GM23248 (cell line): Measurements from ENCODE around the gene TVP23C. TPM values are rescaled to one million over a fixed set of nuclear protein-coding genes. Genes with fewer than 3 reads are reported as not detected.

Experiments
- DNase-seq: peaks from one replicate; pipeline ENCODE4 v3.0.0-alpha.2; 2015
- H2AFZ ChIP-seq: fragments of 200-600 bp; sonication (generic); 2 replicates; pipeline ENCODE4 v1.6.1; 2016; ENCODE audit warnings: antibody characterized with exemption
- H3F3A ChIP-seq: fragments of 200-600 bp; sonication (generic); 2 replicates; pipeline ENCODE4 v1.6.1; 2016; ENCODE audit warnings: mild to moderate bottlenecking, antibody characterized with exemption, mixed run types; ENCODE audit not compliant: insufficient read depth
- H3K27ac ChIP-seq: fragments of 200-600 bp; sonication (generic); 2 replicates; pipeline ENCODE4 v1.5.1; 2016; ENCODE audit warnings: mild to moderate bottlenecking
- H3K27me3 ChIP-seq: fragments of 200-600 bp; sonication (generic); replicated peaks from 2 replicates; pipeline ENCODE4 v1.6.1; 2016; ENCODE audit warnings: mild to moderate bottlenecking; ENCODE audit not compliant: insufficient read depth
- H3K36me3 ChIP-seq: fragments of 200-600 bp; sonication (generic); 2 replicates; pipeline ENCODE4 v1.6.1; 2016; ENCODE audit warnings: low read depth, mild to moderate bottlenecking
- H3K4me1 ChIP-seq: fragments of 200-600 bp; sonication (generic); 2 replicates; pipeline ENCODE4 v1.6.1; 2016; ENCODE audit warnings: mild to moderate bottlenecking; ENCODE audit not compliant: insufficient read depth
- H3K4me2 ChIP-seq: fragments of 200-600 bp; sonication (generic); one replicate; pipeline ENCODE4 v1.6.1; 2016; ENCODE audit warnings: mild to moderate bottlenecking; ENCODE audit not compliant: unreplicated experiment
- H3K4me3 ChIP-seq: fragments of 200-600 bp; sonication (generic); 2 replicates; pipeline ENCODE4 v1.5.1; 2016; ENCODE audit warnings: mild to moderate bottlenecking
- H3K79me2 ChIP-seq: fragments of 200-600 bp; sonication (generic); 2 replicates; pipeline ENCODE4 v1.6.1; 2016; ENCODE audit warnings: mild to moderate bottlenecking; ENCODE audit not compliant: insufficient read depth
- H3K9ac ChIP-seq: fragments of 200-600 bp; sonication (generic); 2 replicates; pipeline ENCODE4 v1.6.1; 2016; ENCODE audit warnings: mild to moderate bottlenecking
- H3K9me2 ChIP-seq: fragments of 200-600 bp; sonication (generic); 2 replicates; pipeline ENCODE4 v1.6.1; 2016; ENCODE audit warnings: mixed run types, mild to moderate bottlenecking, moderate library complexity; ENCODE audit not compliant: insufficient read depth
- H3K9me3 ChIP-seq: fragments of 200-600 bp; sonication (generic); one replicate; pipeline ENCODE4 v1.6.1; 2017; ENCODE audit warnings: low read depth
- H4K20me1 ChIP-seq: fragments of 200-600 bp; sonication (generic); 2 replicates; pipeline ENCODE4 v1.6.0; 2016; ENCODE audit not compliant: insufficient read depth
- EZH2 ChIP-seq: fragments of 200-600 bp; sonication (generic); IDR thresholded peaks from 2 replicates; pipeline ENCODE4 v1.6.1; 2018; ENCODE audit warnings: antibody characterized with exemption, mild to moderate bottlenecking; ENCODE audit not compliant: insufficient read depth, poor library complexity, severe bottlenecking
- EZH2phosphoT487 ChIP-seq: fragments of 200-600 bp; sonication (generic); IDR thresholded peaks from 2 replicates; pipeline ENCODE4 v1.6.1; 2018; ENCODE audit warnings: antibody characterized with exemption, moderate library complexity, mild to moderate bottlenecking, low read depth; ENCODE audit not compliant: insufficient read depth
- WGBS, 2 experiments: methylation state at CpG; one replicate each; pipeline ENCODE4 v1.1.6; 2015 to 2017; ENCODE audit warnings: low lambda C conversion rate in 2 of 2, low coverage in 1 of 2; ENCODE audit errors: missing lambda C conversion rate in 2 of 2; 5-methylcytosine and 5-hydroxymethylcytosine counted together
- in situ Hi-C: fragments of 300-500 bp; cut with MboI; formaldehyde crosslinking; loops from 2 replicates; pipeline ENCODE4 v1.15.0; 2020
- polyA plus RNA-seq: library from polyadenylated mRNA; unstranded; fragments of >200 nt; fragmentation: Nextera tagmentation; extraction: Ambion mirVana; gene quantifications from 2 replicates; pipeline ENCODE4 v1.2.1, GENCODE V29; 2016
- total RNA-seq: library from RNA; depleted of rRNA; stranded (reverse); fragments of >200 nt; shearing (Covaris generic); gene quantifications from 2 replicates; pipeline ENCODE4 v1.2.3, GENCODE V29; 2014

The TVP23C gene
- total and polyA plus RNA-seq, 2 experiments from 2014 or later: 6.7 to 9.6 TPM

- peaks cover 38% of the 10 kb centered on the region for H3K4me1 ChIP-seq
- H3K27me3 ChIP-seq: no peaks in the 10 kb centered on the region
- peak overlapping the region; percentile 42 for H3K9ac ChIP-seq
These were observed 50.1 kb downstream of the TVP23C start for GRCh38 chr17:15513058-15513791.

GRCh38 chr17:15512071-15512709 is 51.1 kb downstream of the TVP23C start:
- TF ChIP-seq EZH2phosphoT487: no peak
- TF ChIP-seq EZH2: no peak

More at GRCh38 chr17:15513058-15513791, 50.1 kb downstream of the TVP23C start:
- Histone ChIP-seq H3K9me2 (no peaks in the 10 kb centered on the region), H3K79me2 (no peaks in the 10 kb centered on the region), H2AFZ (peak overlapping the region; percentile 55), H3F3A (peaks cover 23% of the 10 kb centered on the region), H3K4me3 (peak overlapping the region; percentile 43), H3K4me2 (peak overlapping the region; percentile 61), H3K36me3 (peaks cover 9% of the 10 kb centered on the region; the same call in 1 of the 2 replicates), H4K20me1 (no peaks in the 10 kb centered on the region), H3K9me3 (no peaks in the 10 kb centered on the region), H3K27ac (peak overlapping the region; percentile 58)
- in situ Hi-C loops: loop anchor here (25.0 kb wide), 1 partner anchor 576 kb away; no protein-coding TSS in a partner anchor
- TF ChIP-seq EZH2phosphoT487 (no peak), EZH2 (no peak)
- 20 to 23% methylated on average over 6 of the region's 6 CpGs for WGBS, 2 experiments
- DNase-seq: peak; percentile 70

GRCh38 chr17:15511142-15511541 is 52.1 kb downstream of the TVP23C start:
- in situ Hi-C loops: loop anchor here (25.0 kb wide), 1 partner anchor 574 kb away; no protein-coding TSS in a partner anchor
- no peaks in the 10 kb centered on the region for H4K20me1 ChIP-seq
- H3K9me2 ChIP-seq: no peaks in the 10 kb centered on the region
- DNase-seq: no peak
- no peaks in the 10 kb centered on the region for H3K9me3 ChIP-seq
- H3K36me3 ChIP-seq: 0 out of 2 replicates have a peak, but pooled peaks cover 5% of the 10 kb centered on the region
- no peak overlapping the region for H3K9ac ChIP-seq
- no peak for TF ChIP-seq EZH2
- TF ChIP-seq EZH2phosphoT487: no peak
- peaks cover 38% of the 10 kb centered on the region for H3K4me1 ChIP-seq
- H3K4me3 ChIP-seq: no peak overlapping the region
- no peak overlapping the region for H3K4me2 ChIP-seq
- no peaks in the 10 kb centered on the region for H3K79me2 ChIP-seq
- H2AFZ ChIP-seq: no peak overlapping the region
- 71 to 78% methylated on average over 2 of the region's 2 CpGs for WGBS, 2 experiments
- H3K27me3 ChIP-seq: no peaks in the 10 kb centered on the region
- H3F3A ChIP-seq: peaks cover 15% of the 10 kb centered on the region
- H3K27ac ChIP-seq: no peak overlapping the region

More at GRCh38 chr17:15512071-15512709, 51.1 kb downstream of the TVP23C start:
- no peaks in the 10 kb centered on the region for H4K20me1 ChIP-seq
- no peaks in the 10 kb centered on the region for H3K9me3 ChIP-seq
- no peak overlapping the region for H3K9ac ChIP-seq
- no peak for DNase-seq
- no peaks in the 10 kb centered on the region for H3K79me2 ChIP-seq
- H3K27ac ChIP-seq: no peak overlapping the region; the same call in 1 of the 2 replicates
- H3K9me2 ChIP-seq: no peaks in the 10 kb centered on the region
- H3K4me1 ChIP-seq: peaks cover 38% of the 10 kb centered on the region
- H3K36me3 ChIP-seq: peaks cover 9% of the 10 kb centered on the region; the same call in 1 of the 2 replicates
- WGBS, 2 experiments: 87 to 88% methylated on average over 4 of the region's 4 CpGs
- peak overlapping the region; percentile 61 for H3K4me2 ChIP-seq
- H2AFZ ChIP-seq: no peak overlapping the region
- no peak overlapping the region for H3K4me3 ChIP-seq
- peaks cover 23% of the 10 kb centered on the region for H3F3A ChIP-seq
- in situ Hi-C loops: loop anchor here (25.0 kb wide), 1 partner anchor 575 kb away; no protein-coding TSS in a partner anchor
- H3K27me3 ChIP-seq: no peaks in the 10 kb centered on the region

GRCh38 chr17:15510361-15510760 is 52.9 kb downstream of the TVP23C start:
- Histone ChIP-seq H3K4me2 (peak overlapping the region; percentile 3), H3K9me3 (no peaks in the 10 kb centered on the region), H3K9me2 (no peaks in the 10 kb centered on the region), H3K36me3 (no peaks in the 10 kb centered on the region), H3K4me1 (peaks cover 38% of the 10 kb centered on the region), H3K9ac (no peak overlapping the region), H3K27me3 (no peaks in the 10 kb centered on the region), H2AFZ (no peak overlapping the region), H3K4me3 (no peak overlapping the region), H3K79me2 (no peaks in the 10 kb centered on the region), H3K27ac (peak overlapping the region; percentile 21; the same call in 1 of the 2 replicates), H4K20me1 (no peaks in the 10 kb centered on the region), H3F3A (peaks cover 15% of the 10 kb centered on the region)
- TF ChIP-seq EZH2: no peak
- DNase-seq: peak; percentile 88
- in situ Hi-C loops: loop anchor here (25.0 kb wide), 1 partner anchor 573 kb away; no protein-coding TSS in a partner anchor
- WGBS, 2 experiments: 12% methylated on average over 3 of the region's 3 CpGs
